ENCODE data around the gene MTMR1.

MTMR1 gene

DNA sequence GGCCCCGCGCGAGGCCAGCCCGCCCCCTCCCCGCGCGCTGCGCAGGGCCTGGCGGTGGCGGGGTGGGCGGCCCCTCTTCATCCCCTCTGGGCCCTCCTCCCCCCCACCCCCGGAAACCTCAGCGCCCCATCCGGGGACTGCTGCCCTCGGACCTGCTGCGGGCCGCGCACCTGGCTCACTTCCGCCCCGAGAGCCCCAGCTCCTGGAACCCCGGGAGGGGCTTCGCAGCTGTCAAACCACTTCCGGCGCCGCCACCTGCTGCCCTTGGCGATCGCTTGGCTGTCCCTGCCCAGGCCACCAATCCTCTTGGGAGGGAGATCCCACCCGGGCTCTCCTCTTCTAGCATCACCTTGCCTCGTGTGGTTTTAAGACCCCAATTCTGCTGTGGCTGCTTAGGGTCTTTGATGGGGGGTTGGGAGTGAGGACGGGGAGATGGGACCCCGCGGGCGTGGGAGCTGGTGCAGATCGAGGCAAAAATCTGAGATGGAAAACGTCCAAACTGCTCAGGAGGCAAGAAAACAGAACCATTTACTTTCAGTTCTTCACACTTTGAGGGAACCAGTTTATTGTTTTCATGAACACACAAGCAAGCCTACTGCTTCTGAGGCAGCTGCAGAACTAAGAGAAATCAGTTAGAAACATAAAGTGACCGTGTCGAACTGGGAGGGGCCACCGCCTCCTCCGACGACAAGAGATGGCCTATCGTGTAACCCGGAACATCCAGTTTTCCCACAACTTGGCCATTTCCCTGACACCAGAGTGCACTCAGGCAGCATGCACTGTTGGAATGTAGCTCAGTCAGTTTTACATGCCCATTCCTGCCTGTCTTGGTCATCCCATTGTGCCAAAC lies 754 bp downstream of the MTMR1 start:
- no peak for TF ChIP-seq CTCF (IDR thresholded peaks at IDR 0.05)
- H3K4me3 Mint-ChIP-seq: peak overlapping the region; percentile 85
- H3K27me3 Mint-ChIP-seq (ENCODE audit: low read depth, poor library complexity): no peaks in the 10 kb centered on the region
- peaks cover 15% of the 10 kb centered on the region for H3K36me3 Mint-ChIP-seq (ENCODE audit: low read depth)
- peaks cover 55% of the 10 kb centered on the region for H3K9me3 Mint-ChIP-seq
- H3K27ac Mint-ChIP-seq: no peak overlapping the region
- DNase-seq: peak; percentile 51
- H3K4me1 Mint-ChIP-seq: peaks cover 19% of the 10 kb centered on the region

GRCh38 chrX:150694738-150695410 lies 1.7 kb downstream of the MTMR1 start:
- no peaks in the 10 kb centered on the region for H3K27me3 Mint-ChIP-seq (ENCODE audit: low read depth, poor library complexity)
- no peak for TF ChIP-seq CTCF (IDR thresholded peaks at IDR 0.05)
- no peak for DNase-seq
- H3K9me3 Mint-ChIP-seq: peaks cover 50% of the 10 kb centered on the region
- H3K4me1 Mint-ChIP-seq: peaks cover 19% of the 10 kb centered on the region
- H3K4me3 Mint-ChIP-seq: peak overlapping the region; percentile 22
- no peak overlapping the region for H3K27ac Mint-ChIP-seq
- peaks cover 15% of the 10 kb centered on the region for H3K36me3 Mint-ChIP-seq (ENCODE audit: low read depth)

- peaks cover 10% of the 10 kb centered on the region for H3K36me3 Mint-ChIP-seq (ENCODE audit: low read depth)
- H3K4me3 Mint-ChIP-seq: no peak overlapping the region
- TF ChIP-seq CTCF (IDR thresholded peaks at IDR 0.05): no peak
- no peaks in the 10 kb centered on the region for H3K27me3 Mint-ChIP-seq (ENCODE audit: low read depth, poor library complexity)
- H3K4me1 Mint-ChIP-seq: peaks cover 19% of the 10 kb centered on the region
- no peak for DNase-seq
- no peak overlapping the region for H3K27ac Mint-ChIP-seq
- H3K9me3 Mint-ChIP-seq: peaks cover 39% of the 10 kb centered on the region
Observed at GRCh38 chrX:150696331-150696730, 3.1 kb downstream of the MTMR1 start.

- no peaks in the 10 kb centered on the region for H3K27me3 Mint-ChIP-seq (ENCODE audit: low read depth, poor library complexity)
- H3K27ac Mint-ChIP-seq: no peak overlapping the region
- H3K4me3 Mint-ChIP-seq: no peak overlapping the region
Observed at GRCh38 chrX:150696866-150697265, 3.7 kb downstream of the MTMR1 start.

DNA sequence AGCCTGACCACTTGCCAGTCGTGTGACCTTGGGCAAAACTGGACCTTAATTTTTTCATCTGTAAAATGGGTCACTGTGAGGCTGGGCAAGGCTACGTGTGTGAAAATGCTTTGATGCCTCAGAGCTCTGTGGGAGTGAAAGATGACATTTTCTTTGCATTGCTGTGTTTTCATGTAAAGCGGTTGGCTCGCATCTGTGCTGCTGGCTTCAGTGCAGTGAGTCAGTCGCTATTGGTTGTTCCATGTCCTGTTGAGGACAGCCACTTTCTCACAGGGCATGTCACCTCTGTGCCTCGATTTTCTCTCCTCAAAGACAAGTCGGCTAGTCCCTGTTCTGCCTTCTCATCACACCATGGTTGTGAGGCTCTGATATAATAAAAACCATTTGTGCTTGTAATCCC lies 4.4 kb downstream of the MTMR1 start:
- no peak for DNase-seq
- Mint-ChIP-seq H3K4me3 (no peak overlapping the region), H3K27ac (no peak overlapping the region), H3K27me3 (ENCODE audit: low read depth, poor library complexity) (no peaks in the 10 kb centered on the region), H3K36me3 (ENCODE audit: low read depth) (peaks cover 7% of the 10 kb centered on the region), H3K9me3 (peaks cover 26% of the 10 kb centered on the region), H3K4me1 (peaks cover 11% of the 10 kb centered on the region)
- TF ChIP-seq CTCF (IDR thresholded peaks at IDR 0.05): no peak

More at GRCh38 chrX:150696866-150697265, 3.7 kb downstream of the MTMR1 start:
- TF ChIP-seq CTCF (IDR thresholded peaks at IDR 0.05): no peak
- DNase-seq: no peak
- Mint-ChIP-seq H3K9me3 (peaks cover 34% of the 10 kb centered on the region), H3K4me1 (peaks cover 18% of the 10 kb centered on the region), H3K36me3 (ENCODE audit: low read depth) (peaks cover 7% of the 10 kb centered on the region)

Data from nephron progenitor cell (in vitro differentiated cells).